ENCODE measurements around the gene ADAMTSL1. TPM values are rescaled to one million over a fixed set of nuclear protein-coding genes. Genes with fewer than 3 reads are reported as not detected.
A peak's percentile ranks its signal among the peaks of the same experiment; 100 is the strongest.

ADAMTSL1 gene
- total and polyA plus RNA-seq, 2 experiments from 2014 or later: 2.3 to 5.0 TPM

DNA sequence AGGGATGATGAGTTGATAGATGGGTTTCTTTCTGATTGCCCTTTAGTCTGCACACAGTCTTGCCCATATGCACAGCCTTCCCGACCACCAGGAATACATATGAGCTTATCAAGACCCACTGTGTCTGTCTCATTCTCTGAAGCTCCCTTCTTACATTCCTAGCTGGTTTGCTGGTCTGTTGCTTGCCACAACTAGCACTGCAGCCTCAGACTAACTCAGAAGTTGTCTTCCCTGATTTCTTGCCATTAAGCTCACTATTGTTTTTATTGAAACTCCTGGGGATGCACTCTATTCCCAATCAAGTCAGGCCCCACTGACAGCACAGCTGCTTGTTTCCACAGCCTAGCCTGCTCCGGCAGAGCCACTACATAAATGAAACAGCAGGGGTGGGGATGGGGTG is 461.6 kb downstream of the ADAMTSL1 start:
- Histone ChIP-seq H3K4me1 (ENCODE audit: insufficient read depth) (no peaks in the 10 kb centered on the region), H3F3A (replicated peaks; ENCODE audit: low read depth) (no peaks in the 10 kb centered on the region), H2AFZ (peak overlapping the region; percentile 59; the same call in 1 of the 2 replicates), H3K4me3 (no peak overlapping the region), H3K36me3 (ENCODE audit: insufficient read depth) (no peaks in the 10 kb centered on the region), H3K4me2 (no peak overlapping the region), H3K27me3 (ENCODE audit: insufficient read depth) (no peaks in the 10 kb centered on the region), H3K9me2 (ENCODE audit: insufficient read depth) (no peaks in the 10 kb centered on the region; the same call in 1 of the 2 replicates), H3K79me2 (replicated peaks; ENCODE audit: insufficient read depth) (no peaks in the 10 kb centered on the region), H3K27ac (ENCODE audit: low read depth) (no peak overlapping the region), H4K20me1 (replicated peaks; ENCODE audit: insufficient read depth) (no peaks in the 10 kb centered on the region)
- DNase-seq (ENCODE audit: low spot score) (no peak), ATAC-seq (no peak; the same call in 2 of the 3 replicates)
- H3K4me1 Mint-ChIP-seq: no peaks in the 10 kb centered on the region; the same call in 2 of the 3 replicates
- no peaks in the 10 kb centered on the region for H3K9me3 Mint-ChIP-seq
- H3K27me3 Mint-ChIP-seq (ENCODE audit: insufficient read depth, low read depth, poor library complexity): no peaks in the 10 kb centered on the region
- H3K36me3 Mint-ChIP-seq (ENCODE audit: low read depth): no peaks in the 10 kb centered on the region
- H3K27ac Mint-ChIP-seq: no peak overlapping the region
- H3K4me3 Mint-ChIP-seq: no peak overlapping the region
- TF ChIP-seq STAT1 (IDR thresholded peaks at IDR 0.05; ENCODE audit: unreplicated experiment) (no peak), NANOG (IDR thresholded peaks at IDR 0.05; ENCODE audit: borderline replicate concordance) (no peak), POLR2AphosphoS5 (IDR thresholded peaks at IDR 0.05; ENCODE audit: low read depth) (no peak), CTCF (conservative IDR thresholded peaks at IDR 0.05; ENCODE audit: low read depth in 2 of 2) (no peak), EZH2phosphoT487 (IDR thresholded peaks at IDR 0.05; ENCODE audit: unreplicated experiment) (no peak), ETS1 (IDR thresholded peaks at IDR 0.05) (no peak), EZH2 (IDR thresholded peaks at IDR 0.05; ENCODE audit: low read depth, unreplicated experiment) (no peak), CREB1 (CRISPR knock-in tag; IDR thresholded peaks at IDR 0.05; ENCODE audit: low read depth) (no peak), JUNB (IDR thresholded peaks at IDR 0.05; ENCODE audit: unreplicated experiment) (no peak), ZNF331 (CRISPR knock-in tag; IDR thresholded peaks at IDR 0.05; ENCODE audit: low read depth) (no peak), ZNF114 (CRISPR knock-in tag; IDR thresholded peaks at IDR 0.05) (no peak)
- TF ChIP-seq, protein P1, sequence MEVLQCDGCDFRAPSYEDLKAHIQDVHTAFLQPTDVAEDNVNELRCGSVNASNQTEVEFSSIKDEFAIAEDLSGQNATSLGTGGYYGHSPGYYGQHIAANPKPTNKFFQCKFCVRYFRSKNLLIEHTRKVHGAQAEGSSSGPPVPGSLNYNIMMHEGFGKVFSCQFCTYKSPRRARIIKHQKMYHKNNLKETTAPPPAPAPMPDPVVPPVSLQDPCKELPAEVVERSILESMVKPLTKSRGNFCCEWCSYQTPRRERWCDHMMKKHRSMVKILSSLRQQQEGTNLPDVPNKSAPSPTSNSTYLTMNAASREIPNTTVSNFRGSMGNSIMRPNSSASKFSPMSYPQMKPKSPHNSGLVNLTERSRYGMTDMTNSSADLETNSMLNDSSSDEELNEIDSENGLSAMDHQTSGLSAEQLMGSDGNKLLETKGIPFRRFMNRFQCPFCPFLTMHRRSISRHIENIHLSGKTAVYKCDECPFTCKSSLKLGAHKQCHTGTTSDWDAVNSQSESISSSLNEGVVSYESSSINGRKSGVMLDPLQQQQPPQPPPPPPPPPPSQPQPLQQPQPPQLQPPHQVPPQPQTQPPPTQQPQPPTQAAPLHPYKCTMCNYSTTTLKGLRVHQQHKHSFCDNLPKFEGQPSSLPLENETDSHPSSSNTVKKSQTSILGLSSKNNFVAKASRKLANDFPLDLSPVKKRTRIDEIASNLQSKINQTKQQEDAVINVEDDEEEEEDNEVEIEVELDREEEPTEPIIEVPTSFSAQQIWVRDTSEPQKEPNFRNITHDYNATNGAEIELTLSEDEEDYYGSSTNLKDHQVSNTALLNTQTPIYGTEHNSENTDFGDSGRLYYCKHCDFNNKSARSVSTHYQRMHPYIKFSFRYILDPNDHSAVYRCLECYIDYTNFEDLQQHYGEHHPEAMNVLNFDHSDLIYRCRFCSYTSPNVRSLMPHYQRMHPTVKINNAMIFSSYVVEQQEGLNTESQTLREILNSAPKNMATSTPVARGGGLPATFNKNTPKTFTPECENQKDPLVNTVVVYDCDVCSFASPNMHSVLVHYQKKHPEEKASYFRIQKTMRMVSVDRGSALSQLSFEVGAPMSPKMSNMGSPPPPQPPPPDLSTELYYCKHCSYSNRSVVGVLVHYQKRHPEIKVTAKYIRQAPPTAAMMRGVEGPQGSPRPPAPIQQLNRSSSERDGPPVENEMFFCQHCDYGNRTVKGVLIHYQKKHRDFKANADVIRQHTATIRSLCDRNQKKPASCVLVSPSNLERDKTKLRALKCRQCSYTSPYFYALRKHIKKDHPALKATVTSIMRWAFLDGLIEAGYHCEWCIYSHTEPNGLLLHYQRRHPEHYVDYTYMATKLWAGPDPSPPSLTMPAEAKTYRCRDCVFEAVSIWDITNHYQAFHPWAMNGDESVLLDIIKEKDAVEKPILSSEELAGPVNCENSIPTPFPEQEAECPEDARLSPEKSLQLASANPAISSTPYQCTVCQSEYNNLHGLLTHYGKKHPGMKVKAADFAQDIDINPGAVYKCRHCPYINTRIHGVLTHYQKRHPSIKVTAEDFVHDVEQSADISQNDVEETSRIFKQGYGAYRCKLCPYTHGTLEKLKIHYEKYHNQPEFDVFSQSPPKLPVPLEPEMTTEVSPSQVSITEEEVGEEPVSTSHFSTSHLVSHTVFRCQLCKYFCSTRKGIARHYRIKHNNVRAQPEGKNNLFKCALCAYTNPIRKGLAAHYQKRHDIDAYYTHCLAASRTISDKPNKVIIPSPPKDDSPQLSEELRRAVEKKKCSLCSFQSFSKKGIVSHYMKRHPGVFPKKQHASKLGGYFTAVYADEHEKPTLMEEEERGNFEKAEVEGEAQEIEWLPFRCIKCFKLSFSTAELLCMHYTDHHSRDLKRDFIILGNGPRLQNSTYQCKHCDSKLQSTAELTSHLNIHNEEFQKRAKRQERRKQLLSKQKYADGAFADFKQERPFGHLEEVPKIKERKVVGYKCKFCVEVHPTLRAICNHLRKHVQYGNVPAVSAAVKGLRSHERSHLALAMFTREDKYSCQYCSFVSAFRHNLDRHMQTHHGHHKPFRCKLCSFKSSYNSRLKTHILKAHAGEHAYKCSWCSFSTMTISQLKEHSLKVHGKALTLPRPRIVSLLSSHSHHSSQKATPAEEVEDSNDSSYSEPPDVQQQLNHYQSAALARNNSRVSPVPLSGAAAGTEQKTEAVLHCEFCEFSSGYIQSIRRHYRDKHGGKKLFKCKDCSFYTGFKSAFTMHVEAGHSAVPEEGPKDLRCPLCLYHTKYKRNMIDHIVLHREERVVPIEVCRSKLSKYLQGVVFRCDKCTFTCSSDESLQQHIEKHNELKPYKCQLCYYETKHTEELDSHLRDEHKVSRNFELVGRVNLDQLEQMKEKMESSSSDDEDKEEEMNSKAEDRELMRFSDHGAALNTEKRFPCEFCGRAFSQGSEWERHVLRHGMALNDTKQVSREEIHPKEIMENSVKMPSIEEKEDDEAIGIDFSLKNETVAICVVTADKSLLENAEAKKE (CRISPR knock-in tag; IDR thresholded peaks at IDR 0.05): no peak
- TF ChIP-seq, protein P2, sequence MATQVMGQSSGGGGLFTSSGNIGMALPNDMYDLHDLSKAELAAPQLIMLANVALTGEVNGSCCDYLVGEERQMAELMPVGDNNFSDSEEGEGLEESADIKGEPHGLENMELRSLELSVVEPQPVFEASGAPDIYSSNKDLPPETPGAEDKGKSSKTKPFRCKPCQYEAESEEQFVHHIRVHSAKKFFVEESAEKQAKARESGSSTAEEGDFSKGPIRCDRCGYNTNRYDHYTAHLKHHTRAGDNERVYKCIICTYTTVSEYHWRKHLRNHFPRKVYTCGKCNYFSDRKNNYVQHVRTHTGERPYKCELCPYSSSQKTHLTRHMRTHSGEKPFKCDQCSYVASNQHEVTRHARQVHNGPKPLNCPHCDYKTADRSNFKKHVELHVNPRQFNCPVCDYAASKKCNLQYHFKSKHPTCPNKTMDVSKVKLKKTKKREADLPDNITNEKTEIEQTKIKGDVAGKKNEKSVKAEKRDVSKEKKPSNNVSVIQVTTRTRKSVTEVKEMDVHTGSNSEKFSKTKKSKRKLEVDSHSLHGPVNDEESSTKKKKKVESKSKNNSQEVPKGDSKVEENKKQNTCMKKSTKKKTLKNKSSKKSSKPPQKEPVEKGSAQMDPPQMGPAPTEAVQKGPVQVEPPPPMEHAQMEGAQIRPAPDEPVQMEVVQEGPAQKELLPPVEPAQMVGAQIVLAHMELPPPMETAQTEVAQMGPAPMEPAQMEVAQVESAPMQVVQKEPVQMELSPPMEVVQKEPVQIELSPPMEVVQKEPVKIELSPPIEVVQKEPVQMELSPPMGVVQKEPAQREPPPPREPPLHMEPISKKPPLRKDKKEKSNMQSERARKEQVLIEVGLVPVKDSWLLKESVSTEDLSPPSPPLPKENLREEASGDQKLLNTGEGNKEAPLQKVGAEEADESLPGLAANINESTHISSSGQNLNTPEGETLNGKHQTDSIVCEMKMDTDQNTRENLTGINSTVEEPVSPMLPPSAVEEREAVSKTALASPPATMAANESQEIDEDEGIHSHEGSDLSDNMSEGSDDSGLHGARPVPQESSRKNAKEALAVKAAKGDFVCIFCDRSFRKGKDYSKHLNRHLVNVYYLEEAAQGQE (IDR thresholded peaks at IDR 0.05; ENCODE audit: unreplicated experiment): no peak
